HepG2 (cell line): ENCODE measurements around the gene CSTB. TPM values are rescaled to one million over a fixed set of nuclear protein-coding genes. Genes with fewer than 3 reads are reported as not detected.
A peak's percentile ranks its signal among the peaks of the same experiment; 100 is the strongest.

Experiments
- ESRRA ChIP-seq: sonication (generic); formaldehyde crosslinking; IDR thresholded peaks from 2 replicates; pipeline ENCODE4 v1.5.1; 2020; ENCODE audit warnings: mild to moderate bottlenecking, low read depth, missing genetic modification reagents
- KIAA2018 ChIP-seq: sonication (generic); formaldehyde crosslinking; IDR thresholded peaks from 2 replicates; pipeline ENCODE4 v1.5.0; 2020; ENCODE audit warnings: mild to moderate bottlenecking, missing genetic modification reagents, borderline replicate concordance
- PPARG ChIP-seq: conservative IDR thresholded peaks from 2 replicates; pipeline ENCODE4 v1.6.1; 2016; ENCODE audit warnings: missing biosample characterization, missing genetic modification reagents
- RAD51 ChIP-seq: fragments of 450-650 bp; IDR thresholded peaks from 2 replicates; pipeline ENCODE4 v1.6.1; 2016; ENCODE audit warnings: borderline replicate concordance
- REXO4 ChIP-seq: sonication (generic); formaldehyde crosslinking; IDR thresholded peaks from 2 replicates; pipeline ENCODE4 v1.8.0; 2022; ENCODE audit warnings: missing genetic modification reagents, mild to moderate bottlenecking, borderline replicate concordance
- SMAD9 ChIP-seq: sonication (generic); formaldehyde crosslinking; IDR thresholded peaks from 2 replicates; pipeline ENCODE4 v1.5.1; 2020; ENCODE audit warnings: mild to moderate bottlenecking, missing genetic modification reagents
- ZBTB4 ChIP-seq: sonication (generic); formaldehyde crosslinking; IDR thresholded peaks from 2 replicates; pipeline ENCODE4 v1.4.0; 2020; ENCODE audit warnings: missing genetic modification reagents, mild to moderate bottlenecking, borderline replicate concordance
- ZFX ChIP-seq: sonication (generic); formaldehyde crosslinking; IDR thresholded peaks from 2 replicates; pipeline ENCODE4 v1.4.0; 2020; ENCODE audit warnings: mild to moderate bottlenecking, low read depth, missing genetic modification reagents, moderate library complexity
- ZMAT5 ChIP-seq: sonication (generic); formaldehyde crosslinking; IDR thresholded peaks from 2 replicates; pipeline ENCODE4 v1.5.0; 2020; ENCODE audit warnings: mild to moderate bottlenecking, low read depth, missing genetic modification reagents, borderline replicate concordance
- ZNF709 ChIP-seq: sonication (generic); formaldehyde crosslinking; IDR thresholded peaks from 2 replicates; pipeline ENCODE4 v1.5.0; 2020; ENCODE audit warnings: mild to moderate bottlenecking, missing genetic modification reagents
- ZNF891 ChIP-seq: sonication (generic); formaldehyde crosslinking; IDR thresholded peaks from 2 replicates; pipeline ENCODE4 v1.5.0; 2020; ENCODE audit warnings: mild to moderate bottlenecking, missing genetic modification reagents
- polyA plus RNA-seq, 8 experiments: library from polyadenylated mRNA; depleted of rRNA in 3 of 8; stranded (reverse) in 7 of 8; unstranded in 1 of 8; fragments of >200 nt; fragmentation: Illumina TruSeq in 4 of 8; extraction: Trizol in 4 of 8; gene quantifications; 2 replicates each; pipeline versions ENCODE4 v1.2.1 to v1.2.3, GENCODE V29; 2011 to 2016; ENCODE audit warnings: low read depth in 4 of 8, missing spikeins in 1 of 8, mixed read lengths in 1 of 8; ENCODE audit not compliant: insufficient read depth in 1 of 8
- total RNA-seq, 5 experiments: library from RNA; depleted of rRNA; stranded (reverse); fragments of >200 nt; fragmentation: Illumina TruSeq; extraction: Trizol; gene quantifications; 2 replicates each; pipeline ENCODE4 v1.2.3, GENCODE V29; 2016; ENCODE audit warnings: low read depth in 1 of 5

Gene CSTB
- total and polyA plus RNA-seq, 2 of the 13 experiments (the other 11 are each of a cell fraction or from before 2014, with no cell fraction given), result 11.7 to 94.1 TPM

GRCh38 chr21:43775795-43776430 is at the start of gene CSTB (continued):
- TF ChIP-seq ZMAT5 (CRISPR knock-in tag) (no peak), ZFX (CRISPR knock-in tag) (peak; percentile 87), ZNF709 (CRISPR knock-in tag) (peak; percentile 76), REXO4 (peak; percentile 39; the same call in 1 of the 2 replicates), ZBTB4 (no peak), ZNF891 (CRISPR knock-in tag) (peak; percentile 55; the same call in 1 of the 2 replicates), PPARG (CRISPR knock-in tag) (0 out of 2 replicates have a peak, but pooled peaks have one; percentile 46), ESRRA (CRISPR knock-in tag) (no peak), RAD51 (peak; percentile 89), SMAD9 (CRISPR knock-in tag) (no peak), KIAA2018 (CRISPR knock-in tag) (no peak)
